GM21737 (cell line): ENCODE measurements around the gene PAFAH1B1.
"Not testable (repeated sequence)": the region's sequence is repeated elsewhere in the genome, so short reads cannot be mapped to it uniquely, and the experiment has no call there.

Experiments
- ATAC-seq: cut with Tn5 transposase; IDR thresholded peaks from one replicate; pipeline ENCODE4 v1.9.1; 2021; ENCODE audit warnings: mild to moderate bottlenecking, moderate library complexity; ENCODE audit not compliant: unreplicated experiment

The PAFAH1B1 gene

DNA sequence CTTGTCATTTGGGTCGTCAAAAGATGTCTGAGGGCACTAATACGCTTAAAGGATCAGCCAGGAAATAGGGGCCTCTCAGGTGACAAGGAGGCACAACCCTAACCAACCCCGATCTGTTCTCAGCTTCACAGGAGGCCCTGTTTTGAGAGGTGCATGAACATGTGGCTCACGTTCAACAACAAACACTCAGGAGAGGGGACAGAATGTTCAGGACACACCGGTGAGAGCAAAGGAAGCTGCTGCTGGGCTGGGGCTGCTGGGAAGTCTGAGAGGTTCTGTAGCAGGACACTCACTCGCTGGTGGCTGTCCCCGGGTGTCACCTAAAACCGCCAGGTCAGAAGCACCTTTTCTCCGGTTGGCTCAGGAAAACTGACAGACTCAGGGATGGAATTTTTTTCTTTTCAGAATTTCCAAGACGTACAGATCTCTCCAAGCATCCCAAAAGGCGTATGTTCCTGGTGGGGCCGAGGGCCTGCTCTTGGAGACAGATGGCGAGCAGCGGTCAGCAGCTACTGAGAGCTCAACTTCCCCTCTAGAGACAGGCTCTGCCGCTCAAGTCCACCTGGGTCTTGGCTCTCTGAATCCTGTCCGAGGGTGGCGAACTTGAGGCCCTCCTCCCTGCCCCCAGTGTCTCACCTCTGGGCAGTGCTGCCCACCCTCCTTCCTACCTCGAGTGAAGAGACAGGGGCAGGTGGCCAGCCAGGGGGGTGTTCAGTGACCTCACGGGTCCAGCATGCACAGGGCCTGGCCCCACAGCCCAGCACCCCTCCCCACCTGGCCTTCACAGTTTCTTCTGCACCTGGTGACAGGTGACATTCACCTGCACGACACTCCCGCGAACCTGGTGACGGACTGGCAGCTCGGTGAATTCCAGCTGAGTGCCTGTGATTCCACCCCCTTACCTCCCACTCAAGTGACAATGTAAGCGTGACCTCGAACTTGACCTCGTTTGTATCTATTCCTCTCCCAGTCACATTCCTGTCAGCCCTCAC is 95.2 kb downstream of the PAFAH1B1 start:
- no peak for ATAC-seq

DNA sequence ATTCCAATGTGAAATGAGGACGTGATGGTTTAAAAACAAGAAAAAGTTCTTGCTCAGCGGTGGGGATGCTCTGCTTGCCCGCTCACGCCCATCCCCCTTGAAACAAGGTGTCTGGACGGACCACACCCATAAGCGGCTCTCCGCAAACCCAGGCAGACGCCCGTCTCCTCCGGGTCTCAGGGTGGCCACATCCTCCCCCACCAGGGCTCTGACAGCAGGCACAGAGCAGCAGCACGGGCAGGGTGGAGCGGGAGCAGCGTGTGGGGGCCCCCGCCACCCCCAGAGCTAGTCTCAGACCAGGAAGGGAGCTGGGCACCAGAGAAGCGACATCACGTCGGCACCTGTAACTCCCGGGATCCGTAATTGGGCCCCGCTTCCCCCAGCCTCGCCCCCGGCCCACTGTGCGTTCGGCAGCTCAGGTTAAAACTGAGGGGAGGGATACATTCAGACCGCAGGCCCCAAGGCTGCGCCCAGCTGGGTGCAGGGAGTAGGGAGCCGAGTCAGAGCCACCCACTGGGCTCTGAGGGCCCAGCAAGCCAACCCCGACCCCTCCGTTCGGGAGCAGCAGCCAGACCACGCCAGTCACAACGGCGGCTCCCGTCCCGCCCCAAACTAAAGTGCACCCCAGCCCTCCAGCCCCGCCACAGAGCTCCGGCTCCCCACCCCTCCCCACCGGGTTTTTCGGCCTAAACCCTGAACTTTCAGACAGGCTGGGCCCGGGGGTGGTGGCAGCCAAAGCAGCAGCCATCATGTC is 96.1 kb downstream of the PAFAH1B1 start:
- ATAC-seq, result no peak

DNA sequence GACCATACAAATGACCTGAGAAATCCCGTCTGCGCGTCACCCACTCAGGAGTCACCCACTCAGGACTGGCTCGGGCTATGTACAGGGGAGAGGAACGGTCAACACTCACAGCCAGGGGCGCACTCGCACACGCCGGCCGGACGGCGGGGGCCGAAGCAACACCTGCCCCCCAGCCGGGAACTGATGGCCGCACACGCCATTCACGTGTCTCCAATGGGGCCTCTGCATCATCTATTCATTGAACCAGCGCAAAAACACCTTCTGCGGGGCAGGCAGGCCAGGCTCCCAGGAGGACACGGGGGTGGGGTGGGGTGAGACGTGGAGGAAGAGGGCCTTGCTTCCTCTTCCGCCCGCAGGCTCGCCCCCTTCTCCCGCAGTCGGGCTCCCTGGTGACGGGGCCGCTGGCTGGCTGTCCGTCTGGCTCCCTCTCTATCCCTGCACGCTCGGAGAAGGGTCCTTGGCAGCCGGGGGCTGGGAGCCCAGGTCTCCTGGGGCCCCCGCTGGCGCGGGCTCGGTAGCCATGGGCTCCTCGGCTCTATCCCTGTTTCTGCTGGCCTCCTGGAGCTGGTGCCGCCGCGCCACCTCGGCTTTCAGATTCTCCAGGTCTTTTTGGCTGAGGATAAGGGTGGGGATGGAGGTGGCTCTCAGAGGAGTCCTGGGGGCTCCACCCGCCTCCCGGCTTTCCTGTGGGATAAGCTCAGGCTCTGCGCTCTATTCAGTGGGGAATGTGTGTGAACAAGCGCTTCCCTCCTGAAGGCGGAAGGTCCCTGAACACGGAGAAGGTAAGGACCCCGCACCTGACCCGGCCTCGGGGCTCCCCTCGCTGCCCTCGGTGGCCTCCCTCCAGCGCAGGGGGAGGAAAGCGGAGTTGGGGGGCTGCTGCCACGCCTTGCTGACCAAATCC is 97.0 kb downstream of the PAFAH1B1 start:
- ATAC-seq, result no peak

DNA sequence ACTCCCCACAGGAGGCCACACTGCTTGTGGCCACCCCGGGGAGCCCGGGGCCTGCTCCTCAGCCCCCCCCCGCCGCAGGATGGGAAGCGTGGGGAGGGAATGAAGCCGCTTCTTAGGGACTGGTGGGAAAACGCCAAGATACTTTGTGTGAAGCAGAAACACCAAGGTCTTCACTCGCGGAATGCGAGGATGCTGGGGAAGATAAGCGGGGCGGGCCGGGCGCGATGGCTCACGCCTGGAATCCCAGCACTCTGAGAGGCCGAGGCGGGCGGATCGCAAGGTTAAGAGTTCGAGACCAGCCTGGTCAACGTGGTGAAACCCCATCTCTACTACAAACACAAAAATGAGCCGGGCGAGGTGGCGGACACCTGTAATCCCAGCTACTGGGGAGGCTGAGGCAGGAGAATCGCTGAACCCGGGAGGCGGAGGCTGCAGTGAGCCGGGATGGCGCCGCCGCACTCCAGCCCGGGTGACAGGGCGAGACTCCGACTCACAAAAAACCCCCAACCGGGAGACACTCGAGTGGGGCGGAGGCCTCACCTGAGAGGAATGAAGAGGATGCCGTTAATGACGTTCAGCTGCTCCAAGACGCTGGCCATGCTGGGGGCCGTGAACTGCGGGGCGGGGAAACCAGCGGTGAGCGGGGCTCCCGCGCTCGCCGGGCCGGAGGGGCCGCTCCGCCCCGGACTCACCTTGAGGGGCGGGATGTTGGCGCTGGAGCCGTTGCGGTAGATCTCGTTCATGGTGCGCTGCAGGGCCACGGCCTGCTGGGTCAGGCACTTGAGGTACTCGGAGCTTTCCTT is 97.8 kb downstream of the PAFAH1B1 start:
- ATAC-seq, result no peak

DNA sequence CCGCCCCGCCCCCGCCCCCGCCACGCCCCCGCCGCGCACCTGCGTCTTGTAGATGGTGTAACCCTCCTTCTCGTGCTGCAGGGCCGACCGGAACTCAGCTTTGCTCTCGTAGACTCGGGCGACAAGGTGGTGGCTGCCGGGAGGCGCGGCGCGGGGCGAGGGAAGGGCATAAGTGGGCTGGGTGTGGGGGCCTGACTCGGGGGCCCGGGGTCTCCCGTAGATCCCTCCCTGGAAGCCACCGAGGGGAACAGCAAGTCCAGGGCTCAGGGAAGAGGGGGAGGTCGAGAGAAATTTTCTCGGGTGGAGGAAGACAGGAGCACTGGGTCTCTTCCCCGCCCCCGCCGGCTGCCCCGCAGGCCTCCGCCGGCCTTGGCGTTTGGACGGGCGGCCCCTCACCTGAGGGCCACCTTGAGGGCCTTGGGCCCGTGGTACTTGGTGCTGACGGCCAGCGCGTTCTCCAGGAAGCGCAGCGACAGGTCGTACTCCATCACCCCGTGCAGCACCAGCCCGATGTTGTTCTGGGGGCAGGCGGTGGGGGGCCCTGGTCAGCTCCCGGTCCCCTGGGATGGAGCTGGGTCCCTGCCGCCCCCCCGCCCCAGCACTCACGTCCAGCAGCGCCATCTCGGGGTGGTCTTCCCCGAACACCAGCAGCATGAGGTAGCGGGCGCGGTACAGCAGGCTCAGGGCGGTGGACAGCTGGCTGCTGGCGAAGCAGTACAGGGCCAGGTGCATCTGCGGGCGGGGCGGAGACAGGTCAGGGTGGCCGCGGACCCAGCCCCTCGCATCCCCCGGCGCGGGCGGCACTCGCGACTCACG is 98.7 kb downstream of the PAFAH1B1 start:
- ATAC-seq, result no peak

DNA sequence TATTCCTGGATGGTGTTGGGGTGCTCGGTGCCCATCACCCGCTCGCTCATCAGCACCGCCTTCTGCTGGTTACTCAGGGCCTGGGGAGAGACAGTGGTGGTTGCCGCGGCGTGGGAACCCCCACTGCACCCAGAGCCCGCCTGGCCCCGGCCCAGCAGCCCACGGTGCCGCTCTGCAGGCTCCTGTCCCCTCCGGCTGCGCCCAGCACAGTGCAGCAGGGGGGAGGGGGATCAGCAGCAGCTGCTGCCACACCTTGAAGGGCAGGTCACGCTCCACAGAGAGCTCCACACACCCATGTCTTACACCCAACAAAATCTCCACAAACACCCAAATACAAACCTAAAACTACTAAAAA is 99.3 kb downstream of the PAFAH1B1 start:
- ATAC-seq, result no peak

DNA sequence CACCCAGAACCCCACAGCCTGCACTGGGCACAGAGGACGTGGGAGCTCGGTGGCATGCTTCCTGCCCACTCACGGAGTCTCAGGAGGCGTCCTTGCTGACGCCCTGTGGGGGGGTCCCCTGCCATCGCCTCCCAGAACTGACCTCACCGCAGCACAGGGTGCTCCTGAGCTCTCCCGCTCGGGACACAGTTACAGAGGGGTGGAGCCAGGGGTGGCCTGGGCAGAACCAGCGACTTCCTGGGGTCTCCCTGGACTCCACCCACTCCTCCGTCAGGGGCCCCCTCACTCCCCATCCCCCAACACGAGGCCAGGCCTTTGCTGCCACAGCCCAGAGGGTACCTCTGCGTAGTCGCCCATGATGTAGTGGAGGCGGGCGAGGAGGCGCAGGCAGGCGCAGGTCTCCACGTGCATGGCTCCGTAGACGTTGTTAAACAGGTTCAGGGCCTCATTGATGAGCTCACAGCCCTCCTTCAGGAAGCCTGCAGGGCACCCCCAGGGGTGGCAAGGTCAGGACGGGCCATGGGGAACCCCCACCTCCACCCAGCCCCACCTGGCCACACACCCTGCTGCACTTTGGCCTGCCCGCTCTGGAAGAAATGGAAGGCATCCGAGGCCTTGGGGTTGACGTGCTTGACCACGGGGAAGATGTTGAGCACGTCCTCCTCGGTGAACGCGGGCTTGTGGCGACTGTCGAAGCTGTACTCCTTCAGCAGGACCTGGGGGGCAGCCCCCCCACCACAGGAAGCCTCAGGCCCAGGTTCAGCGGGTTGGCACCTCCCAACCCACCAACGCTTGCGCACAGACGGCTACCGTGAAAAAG is 100.3 kb downstream of the PAFAH1B1 start:
- no peak for ATAC-seq

DNA sequence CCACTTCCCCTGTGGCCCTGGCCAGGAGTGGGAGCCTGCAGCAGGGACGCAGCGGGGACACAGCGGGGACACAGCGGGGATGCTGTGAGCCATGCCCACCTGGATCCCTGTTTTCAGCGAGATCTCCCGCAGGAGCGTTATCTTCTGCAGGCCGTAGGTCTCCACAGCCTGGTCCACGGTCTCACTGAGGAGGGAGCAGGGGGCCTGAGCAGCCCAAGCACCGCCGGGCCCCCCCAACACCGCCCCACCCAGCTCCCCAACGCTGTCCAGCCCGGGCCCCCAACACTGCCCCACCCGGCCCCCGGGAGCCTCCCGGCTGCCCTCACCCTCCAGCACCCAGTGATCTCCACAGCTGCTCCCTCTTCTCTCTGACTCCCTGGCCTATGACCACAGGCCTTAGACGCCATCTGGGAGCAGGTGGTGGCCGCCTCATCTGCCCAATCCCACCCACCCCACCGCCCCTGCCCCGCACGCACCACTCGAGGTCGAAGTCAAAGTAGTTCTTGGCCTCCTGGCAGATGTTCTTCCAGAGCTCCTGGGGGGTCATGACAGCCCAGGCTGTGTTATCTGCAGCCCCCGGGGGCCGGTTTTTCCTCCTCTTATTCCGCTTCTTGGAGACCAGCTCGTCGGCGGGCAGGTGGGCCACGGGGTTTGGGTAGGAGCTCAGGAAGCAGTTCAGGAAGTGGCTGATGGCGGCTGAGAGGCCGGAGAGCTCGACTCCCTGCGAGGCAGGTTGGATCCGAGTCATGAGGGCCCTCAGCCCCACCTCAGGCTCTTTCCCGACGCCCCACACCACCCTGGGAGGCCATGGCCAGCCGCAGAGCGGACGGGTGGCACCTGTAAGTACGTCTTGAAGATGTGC is 101.2 kb downstream of the PAFAH1B1 start:
- ATAC-seq, result no peak

DNA sequence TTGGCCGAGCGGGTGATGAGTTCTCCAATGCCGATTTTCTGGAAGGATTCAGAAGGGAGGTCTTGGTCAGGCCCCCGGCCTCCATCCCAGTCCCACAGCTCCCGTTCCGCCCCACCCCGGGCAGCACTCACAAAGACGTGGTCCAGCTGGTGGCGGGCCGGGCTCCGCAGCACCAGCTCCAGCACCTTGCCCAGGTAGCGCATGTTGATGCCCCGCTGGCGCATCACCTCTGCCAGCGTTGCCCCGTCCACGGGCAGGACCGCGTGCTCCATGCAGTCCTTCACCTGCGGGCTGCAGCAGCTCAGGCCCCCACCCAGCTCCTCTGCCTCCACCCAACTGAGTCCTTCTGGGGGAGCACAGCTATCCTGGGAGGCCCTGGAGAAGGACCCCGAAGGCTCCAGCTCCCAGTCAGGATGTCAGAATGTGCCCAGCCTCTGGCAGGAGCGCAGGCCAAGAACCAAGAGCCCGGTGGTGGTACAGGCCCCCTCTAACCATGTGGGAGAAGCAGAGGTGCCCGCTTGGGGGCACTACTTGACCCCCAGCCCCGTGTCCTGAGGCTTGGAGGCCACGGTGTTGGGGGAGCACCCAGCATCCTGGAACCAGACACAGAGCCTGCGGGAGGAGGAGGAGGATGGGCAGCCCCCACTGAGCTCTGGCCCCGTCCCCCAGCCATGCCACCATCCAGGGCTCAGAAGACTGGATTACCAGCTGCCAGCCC is 101.9 kb downstream of the PAFAH1B1 start:
- no peak for ATAC-seq

DNA sequence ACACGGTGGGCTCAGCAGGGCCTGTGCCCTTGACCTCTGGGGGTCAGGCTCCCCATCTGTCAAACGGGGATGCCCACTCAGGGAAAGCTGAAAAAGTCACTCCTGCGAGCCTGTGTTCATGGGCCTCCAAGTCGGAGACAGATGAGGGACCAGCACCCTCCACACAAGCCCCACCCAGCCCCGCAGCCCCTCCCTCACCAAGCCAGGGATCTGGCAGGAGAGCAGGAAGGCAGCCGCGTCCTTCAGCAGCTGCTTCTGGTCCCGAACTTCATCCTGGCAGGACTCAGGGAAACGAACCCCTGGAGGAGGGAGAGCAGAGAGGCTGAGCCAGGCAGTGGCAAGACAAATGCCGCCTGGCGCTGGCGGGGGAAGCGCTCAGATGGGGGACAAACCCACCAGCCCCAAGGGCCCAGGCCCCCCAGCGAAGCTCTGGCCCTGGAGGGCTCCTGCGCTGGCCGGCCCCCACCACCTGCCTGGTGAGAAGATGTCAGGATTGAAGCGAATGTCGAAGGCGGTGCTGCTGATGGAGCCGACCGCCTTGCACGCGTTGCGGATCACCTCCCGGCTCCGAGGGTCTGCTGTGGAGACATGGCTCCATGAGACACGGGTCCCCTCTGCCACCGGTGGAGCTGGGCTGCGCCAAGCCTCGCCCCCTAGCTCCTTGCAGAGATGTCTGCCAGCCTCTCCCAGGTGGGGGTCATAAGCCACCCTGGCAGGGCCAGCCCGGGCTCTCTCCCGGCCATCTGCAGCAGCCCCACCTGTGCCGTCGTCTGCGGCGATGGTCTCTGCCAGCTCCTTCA is 102.7 kb downstream of the PAFAH1B1 start:
- no peak for ATAC-seq

DNA sequence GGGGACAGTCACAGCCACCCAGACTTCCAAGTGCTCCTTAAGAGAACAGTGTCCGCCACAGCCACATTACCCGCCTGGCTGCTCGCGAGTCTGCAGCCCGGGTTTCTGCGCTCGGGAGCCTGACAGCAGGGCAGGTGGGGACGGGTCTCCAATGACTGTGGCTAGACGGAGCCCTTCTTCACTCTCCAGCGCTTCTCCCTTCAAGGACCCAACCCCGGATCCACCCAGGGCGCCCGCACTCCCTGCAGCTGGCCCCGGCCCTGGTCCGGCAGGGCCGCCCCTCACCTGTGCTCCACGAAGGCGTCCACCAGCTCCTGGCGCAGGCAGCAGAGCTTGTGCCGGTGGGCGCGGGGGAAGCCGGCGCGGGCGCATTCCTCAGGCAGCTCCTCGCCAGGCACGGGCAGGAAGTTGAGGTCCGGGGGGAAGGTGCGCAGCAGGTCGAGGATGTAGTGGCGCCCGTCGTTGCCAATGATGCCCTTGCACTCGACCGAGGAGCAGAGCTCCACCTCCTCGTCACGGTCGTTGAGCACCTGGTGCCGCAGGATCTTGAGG is 104.2 kb downstream of the PAFAH1B1 start:
- ATAC-seq, result no peak

DNA sequence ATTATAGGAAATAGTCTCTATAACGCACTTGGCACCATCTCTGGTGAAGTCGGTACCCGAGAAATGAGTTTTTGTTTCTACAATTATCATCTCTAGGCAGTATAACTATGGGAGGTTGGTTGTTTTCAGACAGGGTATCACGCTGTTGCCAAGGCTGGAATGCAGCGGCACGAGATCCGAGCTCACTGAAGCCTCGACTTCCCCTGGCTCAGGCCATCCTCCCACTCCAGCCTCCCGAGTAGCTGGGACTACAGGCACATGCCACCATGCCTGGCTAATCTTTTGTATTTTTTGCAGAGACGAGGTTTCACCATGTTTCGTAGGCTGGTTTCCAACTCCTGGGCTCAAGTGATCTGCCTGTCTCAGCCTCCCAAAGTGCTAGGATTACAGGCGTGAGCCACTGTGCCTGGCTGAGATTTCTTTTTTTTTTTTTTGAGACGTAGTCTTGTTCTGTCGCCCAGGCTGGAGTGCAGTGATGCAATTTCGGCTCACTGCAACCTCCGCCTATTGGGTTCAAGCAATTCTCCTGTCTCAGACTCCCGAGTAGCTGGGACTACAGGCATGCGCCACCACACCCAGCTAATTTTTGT is 105.9 kb downstream of the PAFAH1B1 start:
- not testable (repeated sequence) for ATAC-seq

DNA sequence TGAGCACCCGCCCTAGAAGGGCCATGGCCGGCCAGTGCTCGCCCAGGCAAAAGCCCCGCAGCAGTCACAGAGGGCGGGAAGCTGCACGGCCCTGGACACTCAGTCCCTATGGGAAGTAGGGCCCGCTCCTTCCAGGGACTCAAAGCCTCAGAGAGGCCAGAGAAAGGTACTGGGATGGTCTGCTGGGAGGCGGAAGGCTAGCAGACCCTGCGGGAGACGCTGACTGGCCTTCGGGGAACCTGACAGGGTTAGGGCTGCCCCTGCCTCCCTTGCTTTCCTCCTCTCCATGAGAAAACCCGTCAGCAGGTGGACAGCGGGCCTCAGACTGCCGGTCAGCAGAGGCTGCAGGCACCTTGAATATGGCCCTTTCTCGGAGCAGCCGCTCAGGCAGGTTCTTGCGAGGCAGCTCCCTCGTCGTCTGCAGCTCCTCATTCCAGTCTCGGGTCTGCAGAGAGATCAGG is 106.6 kb downstream of the PAFAH1B1 start:
- no peak for ATAC-seq

DNA sequence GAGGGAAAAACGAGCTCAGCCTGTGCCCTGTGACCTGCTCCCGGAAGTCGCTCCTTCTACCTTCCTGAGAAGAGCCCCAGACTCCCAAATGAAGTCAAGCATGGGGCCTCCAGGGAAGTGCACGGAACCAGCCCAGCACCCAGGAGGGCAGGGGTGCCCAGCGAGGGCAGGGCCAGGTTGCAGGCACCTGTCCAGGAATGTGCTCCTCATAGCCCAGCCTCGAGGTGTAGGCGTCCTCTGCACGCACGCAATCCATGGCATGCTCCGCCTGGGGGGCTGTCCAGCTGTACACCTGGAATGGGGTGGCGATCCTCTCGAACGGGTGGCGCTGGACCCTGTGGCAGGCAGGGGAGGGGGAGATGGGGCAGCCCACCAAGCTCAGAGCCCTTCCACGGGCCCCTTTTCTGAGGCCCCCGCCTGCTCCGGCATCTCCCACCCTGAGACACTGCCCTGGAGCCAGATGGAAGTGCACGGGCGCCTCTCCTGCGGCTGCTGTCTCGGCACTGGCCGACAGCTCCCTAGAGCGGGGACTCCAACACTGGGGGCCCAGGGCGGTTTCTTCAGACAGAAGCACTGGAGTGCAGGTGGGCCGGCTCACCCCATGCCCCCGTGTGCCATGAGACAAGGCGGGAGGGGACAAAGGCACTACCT is 107.2 kb downstream of the PAFAH1B1 start:
- ATAC-seq, result no peak
